PC-9 (cell line): ENCODE results near the gene PITPNM1.

Experiments used
- CTCF ChIP-seq: fragments of 200-600 bp; sonication (generic); conservative IDR thresholded peaks from 2 replicates; pipeline ENCODE4 v1.6.1; 2017; ENCODE audit warnings: mixed run types, antibody characterized with exemption, mild to moderate bottlenecking, moderate library complexity
- EZH2 ChIP-seq: fragments of 200-600 bp; sonication (generic); IDR thresholded peaks from 2 replicates; pipeline ENCODE4 v1.8.0; 2017; ENCODE audit warnings: antibody characterized with exemption, low read depth

GRCh38 chr11:67468056-67468455 lies 37.1 kb downstream of the PITPNM1 start:
- TF ChIP-seq CTCF = no peak
- TF ChIP-seq EZH2 = no peak
